Measurements from ENCODE around the gene MPV17L2.
"Not testable (repeated sequence)": the region's sequence is repeated elsewhere in the genome, so short reads cannot be mapped to it uniquely, and the experiment has no call there.

The MPV17L2 gene

DNA sequence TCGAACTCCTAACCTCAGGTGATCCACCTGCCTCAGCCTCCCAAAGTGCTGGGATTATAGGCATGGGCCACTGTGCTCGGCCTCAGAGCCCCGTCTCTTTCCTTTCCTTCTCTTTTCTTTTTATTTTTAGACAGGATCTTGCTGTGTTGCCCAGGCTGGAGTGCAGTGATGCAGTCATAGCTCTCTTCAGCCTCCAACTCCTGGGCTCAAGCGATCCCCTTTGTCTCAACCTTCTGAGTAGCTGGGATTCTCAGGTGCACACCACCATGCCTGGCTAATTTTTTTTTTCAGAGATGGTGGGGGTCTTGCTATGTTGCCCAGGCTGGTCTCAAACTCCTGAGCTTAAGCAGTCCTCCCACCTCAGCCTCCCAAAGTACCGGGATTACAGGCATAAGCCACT, 16.9 kb downstream of the MPV17L2 start:
- no CpG with 5 or more reads among the region's 5 CpGs for WGBS (ENCODE audit: extremely low coverage, insufficient coverage, low lambda C conversion rate)
- not testable (repeated sequence) for H3K27ac ChIP-seq (ENCODE audit: low read depth, low read length); H3K9ac ChIP-seq (ENCODE audit: low read length); H3K4ac ChIP-seq (ENCODE audit: low read depth, low read length); H3K23ac ChIP-seq (ENCODE audit: low read length); H3K4me1 ChIP-seq (ENCODE audit: control insufficient read depth, low read depth, low read length); H2AK5ac ChIP-seq (ENCODE audit: low read length); H3K4me2 ChIP-seq (ENCODE audit: low read length); H3K4me3 ChIP-seq (ENCODE audit: low read length); H3K79me2 ChIP-seq (ENCODE audit: control insufficient read depth, insufficient read depth, low read length); H2BK5ac ChIP-seq (ENCODE audit: low read length); H3K18ac ChIP-seq (ENCODE audit: low read length); H2BK120ac ChIP-seq (ENCODE audit: low read depth, low read length); H4K5ac ChIP-seq (ENCODE audit: low read length); H3K79me1 ChIP-seq (ENCODE audit: low read length); H3K36me3 ChIP-seq (ENCODE audit: control insufficient read depth, insufficient read depth, low read length); H3K56ac ChIP-seq (ENCODE audit: low read length); DNase-seq; H4K8ac ChIP-seq (ENCODE audit: low read depth, low read length); H2BK15ac ChIP-seq (replicated peaks; ENCODE audit: low read depth); H3K27me3 ChIP-seq (ENCODE audit: insufficient read depth, low read length, poor library complexity)

DNA sequence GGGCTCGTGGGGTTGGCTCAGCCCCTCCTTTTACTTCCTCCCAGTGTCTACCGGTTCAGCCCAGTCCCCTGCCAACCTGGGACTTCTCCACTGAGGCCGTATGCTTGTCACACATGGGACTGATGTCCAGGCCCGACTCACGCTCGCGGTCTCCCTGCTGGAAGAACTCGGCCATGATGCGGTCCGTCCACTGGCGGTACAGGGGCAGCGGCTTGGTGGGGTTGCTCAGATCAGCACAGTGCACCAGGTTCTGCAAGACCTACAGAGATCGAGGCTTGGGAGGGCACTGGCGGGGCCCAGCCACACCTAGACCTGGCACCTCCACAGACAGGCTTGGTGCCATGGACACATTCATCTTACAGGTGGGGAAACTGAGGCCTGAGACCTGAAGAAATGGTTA, 18.7 kb downstream of the MPV17L2 start:
- no CpG with 5 or more reads among the region's 14 CpGs for WGBS (ENCODE audit: extremely low coverage, insufficient coverage, low lambda C conversion rate)

DNA sequence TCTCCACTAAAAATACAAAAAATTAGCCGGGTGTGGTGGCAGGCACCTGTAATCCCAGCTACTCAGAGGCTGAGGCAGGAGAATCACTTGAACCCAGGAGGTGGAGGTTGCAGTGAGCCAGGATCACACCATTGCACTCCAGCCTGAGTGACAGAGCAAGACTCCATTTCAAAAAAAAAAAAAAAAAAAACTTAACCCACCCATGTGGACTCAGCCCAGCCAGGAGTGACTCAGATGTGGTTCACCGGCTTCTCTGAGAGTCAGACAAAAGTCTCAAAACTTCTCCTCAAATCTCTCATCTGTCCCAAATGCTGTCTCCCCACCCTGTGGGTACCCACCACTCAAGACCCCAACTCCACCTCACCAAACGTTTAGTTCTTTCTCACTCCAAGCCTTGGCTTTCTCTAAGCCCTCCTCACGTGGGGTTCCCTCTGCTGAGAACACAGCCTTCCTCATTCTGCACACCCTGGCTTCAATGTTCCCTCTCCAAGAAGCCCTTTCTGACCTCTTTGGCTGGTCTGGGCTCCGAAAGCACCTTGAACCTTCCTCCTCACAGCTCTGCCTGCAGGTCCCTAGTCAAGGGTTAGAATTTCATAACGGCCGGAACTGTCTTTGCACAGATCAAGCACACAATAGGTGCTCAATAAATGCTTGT, 21.9 kb downstream of the MPV17L2 start:
- no peak overlapping the region for H3K23ac ChIP-seq (ENCODE audit: low read length)
- no peak overlapping the region for H3K18ac ChIP-seq (ENCODE audit: low read length)
- H2BK5ac ChIP-seq (ENCODE audit: low read length), result no peak overlapping the region
- no peak overlapping the region for H3K4me2 ChIP-seq (ENCODE audit: low read length)
- no peak overlapping the region for H3K4ac ChIP-seq (ENCODE audit: low read depth, low read length)
- no peaks in the 10 kb centered on the region for H3K79me1 ChIP-seq (ENCODE audit: low read length)
- H3K9ac ChIP-seq (ENCODE audit: low read length), result no peak overlapping the region
- H4K5ac ChIP-seq (ENCODE audit: low read length), result no peak overlapping the region
- no peak overlapping the region for H2BK120ac ChIP-seq (ENCODE audit: low read depth, low read length)
- no CpG with 5 or more reads among the region's 7 CpGs for WGBS (ENCODE audit: extremely low coverage, insufficient coverage, low lambda C conversion rate)
- H3K27ac ChIP-seq (ENCODE audit: low read depth, low read length), result no peak overlapping the region
- H3K56ac ChIP-seq (ENCODE audit: low read length), result no peak overlapping the region
- no peak overlapping the region for H2BK15ac ChIP-seq (replicated peaks; ENCODE audit: low read depth)
- no peak overlapping the region for H3K4me3 ChIP-seq (ENCODE audit: low read length)
- no peaks in the 10 kb centered on the region for H3K4me1 ChIP-seq (ENCODE audit: control insufficient read depth, low read depth, low read length)
- H3K36me3 ChIP-seq (ENCODE audit: control insufficient read depth, insufficient read depth, low read length), result no peaks in the 10 kb centered on the region
- H4K8ac ChIP-seq (ENCODE audit: low read depth, low read length), result no peak overlapping the region
- no peaks in the 10 kb centered on the region for H3K79me2 ChIP-seq (ENCODE audit: control insufficient read depth, insufficient read depth, low read length)
- no peaks in the 10 kb centered on the region for H3K27me3 ChIP-seq (ENCODE audit: insufficient read depth, low read length, poor library complexity)
- no peak overlapping the region for H2AK5ac ChIP-seq (ENCODE audit: low read length)
- DNase-seq, result no peak

More for the DNA sequence above, 18.7 kb downstream of the MPV17L2 start:
- H3K79me2 ChIP-seq (ENCODE audit: control insufficient read depth, insufficient read depth, low read length), result no peaks in the 10 kb centered on the region
- no peak overlapping the region for H3K4me3 ChIP-seq (ENCODE audit: low read length)
- no peak overlapping the region for H2BK15ac ChIP-seq (replicated peaks; ENCODE audit: low read depth)
- H3K23ac ChIP-seq (ENCODE audit: low read length), result no peak overlapping the region
- no peak overlapping the region for H2BK5ac ChIP-seq (ENCODE audit: low read length)
- no peak overlapping the region for H4K5ac ChIP-seq (ENCODE audit: low read length)
- no peak overlapping the region for H3K56ac ChIP-seq (ENCODE audit: low read length)
- H3K79me1 ChIP-seq (ENCODE audit: low read length), result no peaks in the 10 kb centered on the region
- no peaks in the 10 kb centered on the region for H3K27me3 ChIP-seq (ENCODE audit: insufficient read depth, low read length, poor library complexity)
- no peak overlapping the region for H3K9ac ChIP-seq (ENCODE audit: low read length)
- H3K18ac ChIP-seq (ENCODE audit: low read length), result no peak overlapping the region
- H2BK120ac ChIP-seq (ENCODE audit: low read depth, low read length), result no peak overlapping the region
- H3K4ac ChIP-seq (ENCODE audit: low read depth, low read length), result no peak overlapping the region
- H4K8ac ChIP-seq (ENCODE audit: low read depth, low read length), result no peak overlapping the region
- H2AK5ac ChIP-seq (ENCODE audit: low read length), result no peak overlapping the region
- no peaks in the 10 kb centered on the region for H3K4me1 ChIP-seq (ENCODE audit: control insufficient read depth, low read depth, low read length)
- no peaks in the 10 kb centered on the region for H3K36me3 ChIP-seq (ENCODE audit: control insufficient read depth, insufficient read depth, low read length)
- no peak overlapping the region for H3K27ac ChIP-seq (ENCODE audit: low read depth, low read length)
- DNase-seq, result no peak
- no peak overlapping the region for H3K4me2 ChIP-seq (ENCODE audit: low read length)

DNA sequence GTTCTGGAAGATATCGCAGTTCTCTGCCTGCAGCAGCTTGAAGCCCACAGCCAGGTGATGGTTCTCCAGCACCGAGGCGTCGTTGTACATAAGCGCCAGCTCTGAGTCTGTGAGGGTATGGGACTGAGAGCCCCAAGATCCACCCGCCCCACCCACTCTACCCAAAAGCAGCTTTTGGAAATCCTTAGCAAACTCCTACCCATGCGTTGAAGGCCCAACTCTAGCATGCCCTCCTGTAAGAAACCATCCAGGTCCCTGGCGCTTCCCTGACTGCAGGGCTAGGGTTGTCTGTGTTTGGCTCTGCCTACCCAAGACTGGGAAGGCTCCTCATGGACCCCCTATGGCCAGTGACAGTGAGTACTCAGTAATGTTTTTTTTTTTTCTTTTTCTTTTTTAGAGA, 23.8 kb downstream of the MPV17L2 start:
- Histone ChIP-seq H3K27me3 (ENCODE audit: insufficient read depth, low read length, poor library complexity) (no peaks in the 10 kb centered on the region), H4K8ac (ENCODE audit: low read depth, low read length) (no peak overlapping the region), H3K9ac (ENCODE audit: low read length) (no peak overlapping the region), H2BK120ac (ENCODE audit: low read depth, low read length) (no peak overlapping the region), H3K79me1 (ENCODE audit: low read length) (no peaks in the 10 kb centered on the region), H3K79me2 (ENCODE audit: control insufficient read depth, insufficient read depth, low read length) (no peaks in the 10 kb centered on the region), H4K5ac (ENCODE audit: low read length) (no peak overlapping the region), H2BK5ac (ENCODE audit: low read length) (no peak overlapping the region), H3K56ac (ENCODE audit: low read length) (no peak overlapping the region), H3K23ac (ENCODE audit: low read length) (no peak overlapping the region), H2AK5ac (ENCODE audit: low read length) (no peak overlapping the region), H3K36me3 (ENCODE audit: control insufficient read depth, insufficient read depth, low read length) (no peaks in the 10 kb centered on the region), H3K27ac (ENCODE audit: low read depth, low read length) (no peak overlapping the region), H3K4ac (ENCODE audit: low read depth, low read length) (no peak overlapping the region), H2BK15ac (replicated peaks; ENCODE audit: low read depth) (no peak overlapping the region), H3K4me1 (ENCODE audit: control insufficient read depth, low read depth, low read length) (no peaks in the 10 kb centered on the region), H3K18ac (ENCODE audit: low read length) (no peak overlapping the region), H3K4me3 (ENCODE audit: low read length) (no peak overlapping the region), H3K4me2 (ENCODE audit: low read length) (no peak overlapping the region)
- DNase-seq, result no peak
- WGBS (ENCODE audit: extremely low coverage, insufficient coverage, low lambda C conversion rate), result no CpG with 5 or more reads among the region's 8 CpGs

DNA sequence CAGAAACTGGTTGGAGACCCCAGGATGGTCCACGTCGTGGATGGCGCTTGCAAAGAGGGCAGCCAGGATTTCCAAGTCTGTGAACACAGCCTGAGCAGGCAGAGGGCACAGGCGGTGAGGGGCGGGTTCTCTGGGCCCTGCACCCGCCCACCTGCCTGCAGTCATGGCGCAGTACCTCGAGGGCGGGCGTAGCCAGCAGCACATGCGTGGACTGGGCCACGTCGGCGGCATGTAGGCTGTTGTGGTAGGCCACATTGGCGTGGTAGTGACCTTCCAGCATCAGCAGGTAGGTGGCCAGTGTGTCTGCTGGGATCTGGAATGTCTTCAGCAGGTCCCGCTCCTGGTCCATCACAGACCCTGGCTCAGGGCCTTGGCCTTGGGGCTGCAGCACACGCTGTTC, 25.1 kb downstream of the MPV17L2 start:
- H3K56ac ChIP-seq (ENCODE audit: low read length), result no peak overlapping the region
- H3K4me2 ChIP-seq (ENCODE audit: low read length), result no peak overlapping the region
- no peak overlapping the region for H3K27ac ChIP-seq (ENCODE audit: low read depth, low read length)
- H2AK5ac ChIP-seq (ENCODE audit: low read length), result no peak overlapping the region
- H2BK5ac ChIP-seq (ENCODE audit: low read length), result no peak overlapping the region
- H3K4me3 ChIP-seq (ENCODE audit: low read length), result no peak overlapping the region
- H3K4ac ChIP-seq (ENCODE audit: low read depth, low read length), result no peak overlapping the region
- no peak overlapping the region for H3K9ac ChIP-seq (ENCODE audit: low read length)
- H3K79me2 ChIP-seq (ENCODE audit: control insufficient read depth, insufficient read depth, low read length), result no peaks in the 10 kb centered on the region
- no peak overlapping the region for H2BK120ac ChIP-seq (ENCODE audit: low read depth, low read length)
- H3K36me3 ChIP-seq (ENCODE audit: control insufficient read depth, insufficient read depth, low read length), result no peaks in the 10 kb centered on the region
- H3K4me1 ChIP-seq (ENCODE audit: control insufficient read depth, low read depth, low read length), result no peaks in the 10 kb centered on the region
- no peak overlapping the region for H3K18ac ChIP-seq (ENCODE audit: low read length)
- no CpG with 5 or more reads among the region's 17 CpGs for WGBS (ENCODE audit: extremely low coverage, insufficient coverage, low lambda C conversion rate)
- H3K23ac ChIP-seq (ENCODE audit: low read length), result no peak overlapping the region
- H4K8ac ChIP-seq (ENCODE audit: low read depth, low read length), result no peak overlapping the region
- no peaks in the 10 kb centered on the region for H3K27me3 ChIP-seq (ENCODE audit: insufficient read depth, low read length, poor library complexity)
- no peak overlapping the region for H4K5ac ChIP-seq (ENCODE audit: low read length)
- H2BK15ac ChIP-seq (replicated peaks; ENCODE audit: low read depth), result no peak overlapping the region
- DNase-seq, result no peak
- no peaks in the 10 kb centered on the region for H3K79me1 ChIP-seq (ENCODE audit: low read length)

DNA sequence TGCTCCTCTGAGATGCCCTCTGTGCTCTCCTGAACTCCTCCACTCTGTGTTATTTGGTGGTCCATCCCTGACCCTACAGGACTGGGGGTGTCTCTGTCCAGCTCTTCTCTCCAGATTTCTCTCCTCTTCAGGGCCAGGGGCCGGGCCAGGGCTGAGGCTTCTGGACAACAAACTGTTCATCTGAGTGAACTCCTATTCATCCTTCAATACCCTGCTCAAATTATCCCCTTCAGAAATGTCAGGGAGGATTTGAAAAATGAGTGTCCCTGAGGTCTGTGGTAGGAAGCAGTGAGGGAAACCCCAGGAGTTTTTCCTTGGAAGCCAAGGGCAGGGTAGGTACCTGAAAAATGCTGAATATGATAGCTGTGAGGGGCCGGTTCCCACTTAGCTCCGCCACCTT, 25.6 kb downstream of the MPV17L2 start:
- no peaks in the 10 kb centered on the region for H3K79me2 ChIP-seq (ENCODE audit: control insufficient read depth, insufficient read depth, low read length)
- H2AK5ac ChIP-seq (ENCODE audit: low read length), result no peak overlapping the region
- H3K27me3 ChIP-seq (ENCODE audit: insufficient read depth, low read length, poor library complexity), result no peaks in the 10 kb centered on the region
- no peak overlapping the region for H4K8ac ChIP-seq (ENCODE audit: low read depth, low read length)
- no peak overlapping the region for H3K9ac ChIP-seq (ENCODE audit: low read length)
- no peak overlapping the region for H4K5ac ChIP-seq (ENCODE audit: low read length)
- no peak overlapping the region for H3K4ac ChIP-seq (ENCODE audit: low read depth, low read length)
- H3K4me1 ChIP-seq (ENCODE audit: control insufficient read depth, low read depth, low read length), result no peaks in the 10 kb centered on the region
- no peak for DNase-seq
- H3K27ac ChIP-seq (ENCODE audit: low read depth, low read length), result no peak overlapping the region
- H3K56ac ChIP-seq (ENCODE audit: low read length), result no peak overlapping the region
- H3K79me1 ChIP-seq (ENCODE audit: low read length), result no peaks in the 10 kb centered on the region
- no peaks in the 10 kb centered on the region for H3K36me3 ChIP-seq (ENCODE audit: control insufficient read depth, insufficient read depth, low read length)
- H2BK120ac ChIP-seq (ENCODE audit: low read depth, low read length), result no peak overlapping the region
- H2BK15ac ChIP-seq (replicated peaks; ENCODE audit: low read depth), result no peak overlapping the region
- H3K4me2 ChIP-seq (ENCODE audit: low read length), result no peak overlapping the region
- no peak overlapping the region for H3K4me3 ChIP-seq (ENCODE audit: low read length)
- no peak overlapping the region for H3K23ac ChIP-seq (ENCODE audit: low read length)
- WGBS (ENCODE audit: extremely low coverage, insufficient coverage, low lambda C conversion rate), result no CpG with 5 or more reads among the region's 3 CpGs
- H2BK5ac ChIP-seq (ENCODE audit: low read length), result no peak overlapping the region
- H3K18ac ChIP-seq (ENCODE audit: low read length), result no peak overlapping the region

All from mesendoderm (in vitro differentiated cells).